ENCODE results near the gene ZNF816.
"Not testable (repeated sequence)": the region's sequence is repeated elsewhere in the genome, so short reads cannot be mapped to it uniquely, and the experiment has no call there.

The ZNF816 gene

DNA sequence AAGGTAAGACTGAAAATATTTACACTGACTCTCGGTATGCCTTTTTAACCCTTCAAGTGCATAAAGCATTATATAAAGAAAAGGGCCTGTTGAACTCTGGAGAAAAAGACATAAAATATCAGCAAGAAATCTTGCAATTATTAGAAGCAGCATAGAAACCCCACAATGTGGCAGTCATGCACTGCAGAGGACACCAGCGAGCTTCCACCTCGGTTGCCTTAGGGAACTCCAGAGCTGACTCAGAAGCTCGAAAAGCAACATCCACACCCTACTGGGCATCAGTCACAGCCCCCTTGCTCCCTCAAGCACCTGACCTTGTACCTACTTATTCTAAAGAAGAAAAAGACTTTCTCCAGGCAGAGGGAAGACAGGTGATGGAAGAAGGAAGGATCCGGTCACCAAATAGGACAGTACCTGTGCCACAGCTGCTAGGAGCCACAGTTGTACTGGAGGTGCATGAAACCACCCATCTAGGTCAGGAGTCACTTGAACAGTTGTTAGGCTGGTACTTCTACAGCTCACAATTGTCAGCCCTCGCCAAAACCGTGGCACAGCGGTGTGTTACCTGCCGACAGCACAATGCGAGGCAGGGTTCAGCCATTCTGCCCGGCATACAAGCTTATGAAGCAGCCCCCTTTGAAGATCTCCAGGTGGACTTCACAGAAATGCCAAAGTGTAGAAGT, 2.9 kb downstream of the ZNF816 start:
- no peak for DNase-seq

DNA sequence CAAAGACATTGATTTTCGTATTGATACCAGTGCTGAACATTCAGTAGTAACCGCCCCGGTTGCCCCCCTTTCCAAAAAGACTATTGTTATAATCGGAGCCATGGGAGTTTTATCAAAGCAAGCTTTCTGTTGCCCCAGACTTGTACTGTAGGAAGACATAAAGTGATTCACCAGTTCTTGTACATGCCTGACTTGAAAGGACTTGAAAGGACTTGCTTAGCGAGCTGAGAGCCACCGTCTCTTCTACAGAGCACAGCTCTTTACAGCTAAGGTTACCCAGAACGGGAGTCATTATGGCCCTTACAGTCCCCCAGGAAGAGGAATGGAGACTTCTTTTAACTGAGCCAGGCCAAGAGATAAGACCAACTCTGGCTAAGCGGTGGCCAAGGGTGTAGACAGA, 5.1 kb downstream of the ZNF816 start:
- DNase-seq = no peak

DNA sequence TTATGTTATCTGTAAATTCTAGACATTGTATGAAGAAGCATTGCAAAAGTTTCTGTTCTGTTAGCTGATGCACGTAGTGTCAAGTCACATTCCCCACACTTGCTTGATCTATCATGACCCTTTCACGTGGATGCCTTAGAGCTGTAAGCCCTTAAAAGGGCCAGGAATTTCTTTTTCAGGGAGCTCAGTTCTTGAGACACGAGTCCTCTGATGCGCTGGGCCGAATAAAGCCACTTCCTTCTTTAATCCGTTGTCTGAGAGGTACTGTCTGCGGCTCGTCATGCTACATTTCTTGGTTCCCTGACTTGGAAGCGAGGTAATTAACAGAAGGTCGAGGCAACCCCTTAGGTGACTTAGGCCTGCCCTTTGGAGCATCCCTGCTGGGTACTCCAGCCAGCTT, 5.8 kb downstream of the ZNF816 start:
- DNase-seq = no peak

DNA sequence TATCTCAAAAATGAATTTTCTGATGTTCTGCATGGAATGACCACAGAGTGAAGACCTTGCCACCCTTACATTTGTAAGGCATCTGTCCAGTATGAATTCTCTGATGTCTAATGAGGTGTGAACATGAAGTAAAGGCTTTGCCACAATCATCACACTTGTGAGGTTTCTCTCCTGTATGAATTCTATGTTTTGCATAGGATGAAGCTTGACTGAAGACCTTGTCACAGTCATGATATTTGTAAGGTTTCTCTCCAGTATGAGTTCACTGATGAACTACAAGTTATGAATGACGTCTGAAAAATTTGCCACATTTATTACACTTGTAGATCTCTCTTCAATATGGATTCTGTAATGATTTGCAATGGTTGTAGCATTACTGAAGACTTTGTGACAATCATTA, 13.3 kb downstream of the ZNF816 start:
- no peak for DNase-seq

DNA sequence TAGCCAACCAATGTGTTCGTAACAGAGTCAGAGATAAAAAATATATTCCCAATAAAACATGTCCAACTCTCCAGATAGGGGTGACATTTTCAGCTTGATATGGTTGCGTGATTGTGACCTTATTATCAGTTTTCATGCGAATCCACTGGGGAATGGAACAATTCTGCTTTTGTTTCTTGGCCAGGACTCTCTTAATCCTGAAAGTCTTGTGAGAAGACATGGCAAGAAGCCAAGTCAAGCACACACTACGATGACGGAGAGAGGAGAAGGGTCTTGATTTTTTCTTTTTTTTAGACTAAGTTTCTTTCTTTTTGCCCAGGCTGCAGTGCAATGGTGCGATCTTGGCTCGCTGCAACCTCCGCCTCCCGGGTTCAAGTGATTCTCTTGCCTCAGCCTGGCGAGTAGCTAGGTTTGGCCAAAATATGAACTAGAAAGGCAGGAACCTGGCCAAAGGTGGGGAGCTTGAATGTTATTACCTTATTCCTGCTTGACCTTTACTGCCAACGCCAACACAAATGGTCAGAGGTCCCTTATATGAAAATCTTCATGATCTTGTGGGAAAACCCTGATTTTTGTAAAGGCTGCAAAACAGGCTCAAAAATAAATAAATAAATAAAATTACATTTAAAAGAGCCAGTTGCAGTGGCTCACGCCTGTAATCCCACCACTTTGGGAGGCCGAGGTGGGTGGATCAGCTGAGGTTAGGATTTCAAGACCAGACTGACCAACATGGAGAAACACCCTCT, 14.5 kb downstream of the ZNF816 start:
- no peak for DNase-seq

DNA sequence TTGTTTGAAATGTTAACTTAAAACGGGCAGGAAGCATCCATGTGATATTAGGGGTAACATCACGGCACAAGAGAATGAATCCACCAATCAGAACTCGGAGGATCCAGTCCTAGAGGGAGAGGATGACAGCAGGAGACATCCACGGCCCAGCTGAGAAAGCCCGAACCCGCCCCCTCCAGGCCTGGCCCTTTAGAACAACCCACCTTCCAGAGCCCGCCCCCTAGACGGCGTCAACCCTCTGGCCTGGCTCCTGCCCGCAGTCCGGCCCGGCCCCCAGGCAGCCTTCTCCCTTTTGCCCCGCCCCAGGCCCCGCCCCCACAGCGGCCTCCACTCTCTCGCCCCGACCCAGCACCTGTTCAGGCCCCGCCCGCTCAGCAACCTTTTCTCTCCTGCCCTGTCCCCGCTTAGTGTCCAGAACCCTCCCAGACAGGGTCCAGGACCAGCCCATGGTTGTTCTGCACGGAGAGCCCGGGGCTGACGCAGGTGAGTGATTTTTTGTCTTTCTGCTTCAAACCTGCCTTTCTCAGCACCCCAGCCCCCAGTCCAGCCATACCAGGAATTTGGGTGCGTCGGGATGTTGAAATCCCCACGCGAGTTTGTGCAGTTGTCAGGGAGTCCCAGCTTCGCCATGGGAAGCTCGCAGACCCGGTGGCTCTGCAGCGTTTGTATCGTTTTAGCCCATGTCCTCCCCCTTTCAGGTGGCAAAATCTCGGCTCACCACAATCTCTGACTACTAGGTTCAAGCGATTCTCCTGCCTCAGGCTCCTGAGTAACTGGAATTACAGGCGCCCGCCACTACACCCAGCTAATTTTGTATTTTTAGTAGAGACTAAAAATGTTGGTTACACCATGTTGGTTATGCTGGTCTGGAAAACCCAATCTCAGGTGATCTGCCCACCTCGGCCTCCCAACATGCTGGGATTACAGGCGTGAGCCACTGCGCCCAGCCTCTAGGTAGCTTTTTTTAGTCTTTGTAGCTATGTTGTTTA, 16.1 kb downstream of the ZNF816 start:
- no peak for DNase-seq

DNA sequence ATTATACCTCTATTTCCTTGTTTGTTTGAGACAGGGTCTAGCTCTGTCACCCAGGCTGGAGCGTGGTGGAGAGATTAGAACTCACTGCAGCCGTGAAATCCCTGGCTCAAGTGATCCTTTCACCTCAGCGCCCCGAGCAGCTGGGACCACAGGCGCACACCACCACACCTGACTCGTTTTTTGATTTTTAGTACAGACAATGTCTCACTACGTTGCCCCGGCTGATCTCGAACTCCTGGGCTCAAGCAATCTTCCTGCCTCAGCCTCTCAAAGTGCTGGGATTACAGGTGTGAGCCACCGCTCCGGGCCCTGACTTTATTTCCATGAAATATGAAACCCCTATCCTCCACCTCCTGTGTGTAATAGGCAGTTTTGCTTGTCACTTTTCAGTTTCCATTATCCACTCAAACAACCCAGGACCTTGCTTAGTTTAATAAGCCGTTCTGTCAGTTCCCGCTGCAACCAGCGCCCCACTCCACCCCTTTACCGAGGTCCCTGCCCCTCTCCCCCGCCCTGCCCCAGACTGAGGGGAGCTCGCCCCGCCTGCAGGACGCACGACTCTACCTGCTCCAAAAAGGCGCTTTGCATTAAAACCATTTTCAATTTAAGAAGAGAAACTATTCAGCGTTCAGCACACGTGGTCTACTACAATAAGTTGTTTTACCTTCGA, 16.9 kb downstream of the ZNF816 start:
- DNase-seq = no peak

DNA sequence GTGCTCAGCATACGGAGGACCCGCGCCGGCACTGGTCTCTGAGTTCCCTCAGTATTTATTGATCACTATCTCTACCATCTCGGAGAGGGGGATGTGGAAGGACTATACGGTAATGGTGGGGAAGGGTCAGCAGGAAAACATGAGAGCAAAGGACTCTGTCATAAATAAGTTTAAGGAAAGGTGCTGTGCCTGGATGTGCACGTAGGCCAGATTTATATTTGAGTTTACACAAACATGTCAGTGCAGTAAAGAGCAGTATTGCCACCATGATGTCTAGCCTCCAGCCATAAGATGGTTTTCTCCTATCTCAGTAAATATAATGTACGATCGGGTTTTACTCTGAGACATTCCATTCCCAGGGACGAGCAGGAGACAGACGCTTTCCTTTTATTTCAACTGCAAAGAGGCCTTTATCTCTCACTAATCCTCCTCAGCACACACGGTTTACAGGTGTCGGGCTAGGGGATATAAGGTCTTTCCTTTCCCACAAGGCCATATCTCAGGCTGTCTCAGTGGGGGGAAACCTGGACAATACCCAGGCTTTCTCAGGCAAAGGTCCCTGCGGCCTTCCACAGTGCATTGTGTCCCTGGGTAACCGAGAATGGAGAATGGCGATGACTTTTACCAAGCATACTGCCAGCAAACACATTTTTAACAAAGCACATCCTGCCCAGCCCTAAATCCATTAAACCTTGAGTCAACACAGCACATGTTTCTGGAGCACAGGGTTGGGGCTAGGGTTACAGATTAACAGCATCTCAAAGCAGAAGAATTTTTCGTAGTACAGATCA, 17.8 kb downstream of the ZNF816 start:
- not testable (repeated sequence) for DNase-seq

DNA sequence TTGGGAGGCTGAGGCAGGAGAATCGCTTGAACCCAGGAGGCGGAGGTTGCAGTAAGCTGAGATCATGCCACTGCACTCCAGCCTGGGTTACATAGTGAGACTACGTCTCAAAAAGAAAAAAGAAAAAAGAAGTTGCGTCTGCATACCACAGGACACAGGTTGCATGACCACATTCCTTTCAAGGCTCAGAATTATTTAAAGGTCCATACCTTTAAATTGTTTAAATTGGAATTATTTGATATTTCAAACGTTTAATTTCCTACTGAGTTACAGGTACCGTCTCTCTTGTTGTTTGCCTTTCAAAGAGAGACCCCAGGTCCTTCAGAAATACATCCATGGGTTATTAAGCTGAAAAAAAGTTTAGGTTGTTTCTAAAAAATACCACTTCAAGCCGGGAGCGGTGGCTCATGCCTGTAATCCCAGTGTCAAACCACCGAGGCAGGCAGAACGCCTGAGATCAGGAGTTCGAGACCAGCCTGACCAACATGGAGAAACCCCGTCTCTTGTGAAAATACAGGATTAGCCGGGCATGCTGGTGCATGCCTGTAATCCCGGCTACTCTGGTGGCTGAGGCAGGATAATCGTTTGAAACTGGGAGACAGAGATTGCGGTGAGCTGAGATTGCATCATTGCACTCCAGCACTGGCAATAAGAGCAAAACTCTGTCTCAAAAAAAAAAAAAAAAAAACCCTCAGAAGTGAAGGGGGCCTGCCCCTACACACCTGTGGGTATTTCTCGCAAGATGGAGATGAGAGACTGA, 18.6 kb downstream of the ZNF816 start:
- no peak for DNase-seq

DNA sequence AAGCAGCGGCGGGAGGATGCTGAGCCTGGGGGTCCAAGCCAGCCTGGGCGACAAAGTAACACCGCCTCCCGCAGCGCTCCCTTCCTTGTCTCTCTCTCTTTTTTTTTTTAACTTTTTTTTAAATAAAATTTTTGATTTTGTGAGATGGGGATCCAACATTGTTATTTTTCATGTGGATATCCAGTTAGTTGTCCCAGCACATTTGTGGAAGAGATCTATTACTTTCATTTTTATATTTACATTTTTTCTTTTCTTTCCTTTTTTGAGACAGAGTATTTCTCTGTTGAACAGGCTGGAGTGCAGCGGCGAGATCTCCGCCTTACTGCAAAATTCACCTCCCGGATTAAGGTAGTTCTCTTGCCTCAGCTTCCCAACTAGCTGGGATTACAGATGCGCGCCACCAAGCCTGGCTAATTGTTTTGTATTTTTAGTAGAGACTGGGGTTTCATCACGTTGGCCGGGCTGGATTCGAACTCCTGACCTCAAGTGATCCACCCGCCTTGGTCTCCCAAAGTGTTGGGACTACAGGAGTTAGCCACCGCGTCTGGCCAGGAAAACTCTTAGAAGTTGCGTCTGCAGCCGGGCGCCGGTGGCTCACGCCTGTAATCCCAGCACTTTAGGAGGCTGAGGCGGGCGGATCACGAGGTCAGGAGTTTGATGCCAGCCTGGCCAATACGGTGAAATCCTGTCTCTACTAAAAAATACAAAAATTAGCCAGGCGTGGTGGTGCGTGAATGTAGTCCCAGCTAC, 19.4 kb downstream of the ZNF816 start:
- DNase-seq = no peak

DNA sequence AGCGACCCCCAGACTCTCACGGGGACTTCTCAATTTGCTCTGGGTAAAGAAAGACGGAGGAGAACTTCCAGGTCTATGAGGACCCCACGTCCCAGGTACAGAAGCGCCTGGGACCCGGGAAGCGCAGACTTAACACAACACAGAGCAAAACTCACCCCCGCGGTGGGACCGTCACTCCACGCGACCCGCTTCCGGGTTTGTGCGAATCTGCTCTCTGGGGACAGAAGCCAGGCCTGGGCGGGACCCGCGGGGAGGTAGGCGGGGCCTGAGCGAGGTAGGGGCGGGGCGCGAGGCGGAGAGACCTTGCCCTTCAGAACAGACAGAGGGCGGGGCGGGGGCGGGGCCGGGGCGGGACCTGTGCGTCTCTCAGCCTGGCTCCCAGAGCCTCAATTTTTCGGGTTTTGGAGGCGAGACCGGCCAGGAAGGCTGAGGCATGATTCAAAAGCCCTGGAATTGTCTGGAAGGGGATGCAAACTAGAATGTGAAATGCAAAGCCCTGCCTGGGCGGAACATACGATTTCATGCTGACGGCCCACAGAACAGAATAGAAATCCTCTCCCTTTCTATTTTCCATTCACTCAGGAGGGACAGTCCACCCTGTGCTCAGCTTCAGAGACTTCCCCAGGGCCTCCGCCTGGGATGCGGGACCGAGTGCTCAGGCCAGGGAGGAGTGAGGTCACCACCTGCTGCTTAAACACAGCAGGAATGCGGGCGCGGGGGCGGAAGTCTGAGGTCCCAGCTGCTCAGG, 20.1 kb downstream of the ZNF816 start:
- peak; percentile 59 to 63 for DNase-seq

DNA sequence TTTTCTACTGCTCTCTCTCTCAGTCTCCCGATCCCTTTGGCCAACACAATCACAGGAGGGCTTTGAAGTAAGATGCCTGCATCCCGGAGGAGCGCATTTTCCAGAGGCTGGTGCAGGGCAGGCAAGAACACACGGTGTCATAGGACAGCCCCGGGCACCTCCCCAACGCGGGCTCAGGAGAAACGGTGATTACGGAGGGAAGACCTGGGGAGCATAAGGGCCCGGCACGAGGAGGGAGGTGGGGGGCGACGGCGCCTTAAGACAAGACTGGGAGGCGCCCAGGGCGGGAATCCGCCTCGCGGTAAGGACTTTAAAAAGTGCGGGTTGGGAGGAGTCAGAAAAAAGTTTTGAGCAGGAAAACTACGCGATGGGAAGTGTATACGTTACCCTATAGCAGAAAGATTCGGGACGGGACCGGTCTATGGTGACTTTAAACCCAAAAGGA, 20.7 kb downstream of the ZNF816 start:
- DNase-seq = peak in 1 of 2 experiments; percentile 12

DNA sequence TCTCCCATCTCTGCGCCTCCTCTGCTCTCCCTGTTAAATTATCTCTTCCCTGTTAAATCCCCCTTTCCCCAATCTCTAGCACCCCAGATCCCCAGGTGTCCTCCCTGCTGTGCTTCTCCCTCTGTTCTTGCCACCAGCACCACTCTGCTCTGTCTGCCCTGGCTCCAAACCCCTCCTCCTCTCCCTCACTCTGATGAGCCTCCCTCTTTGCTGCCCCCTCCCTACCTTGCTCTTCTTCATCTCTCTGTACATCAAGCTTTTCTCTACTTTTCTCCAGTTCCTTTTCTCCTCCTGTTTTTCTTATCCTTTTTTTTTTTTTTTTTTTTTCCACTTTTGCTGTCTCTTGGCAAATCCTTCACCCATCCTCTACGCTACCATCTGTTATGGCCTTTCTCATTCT, 21.2 kb downstream of the ZNF816 start:
- DNase-seq = not testable (repeated sequence)

DNA sequence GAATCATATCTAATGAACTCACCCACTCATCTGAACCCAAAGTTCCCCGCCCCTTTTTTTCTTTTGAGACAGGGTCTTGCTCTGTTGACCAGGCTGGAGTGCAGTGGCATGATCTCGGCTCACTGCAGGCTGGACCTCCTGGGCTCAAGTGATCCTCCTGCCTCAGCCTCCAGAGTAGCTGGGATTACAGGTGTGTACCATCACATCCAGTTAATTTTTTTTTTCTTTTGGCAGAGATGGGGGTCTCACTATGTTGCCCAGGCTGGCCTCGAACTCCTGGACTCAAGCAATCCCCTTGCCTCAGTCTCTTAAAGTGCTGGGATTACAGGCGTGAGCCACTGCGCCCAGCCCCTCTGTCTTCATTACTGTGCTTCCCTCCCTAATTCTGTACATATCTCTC, 21.8 kb downstream of the ZNF816 start:
- DNase-seq = not testable (repeated sequence)

DNA sequence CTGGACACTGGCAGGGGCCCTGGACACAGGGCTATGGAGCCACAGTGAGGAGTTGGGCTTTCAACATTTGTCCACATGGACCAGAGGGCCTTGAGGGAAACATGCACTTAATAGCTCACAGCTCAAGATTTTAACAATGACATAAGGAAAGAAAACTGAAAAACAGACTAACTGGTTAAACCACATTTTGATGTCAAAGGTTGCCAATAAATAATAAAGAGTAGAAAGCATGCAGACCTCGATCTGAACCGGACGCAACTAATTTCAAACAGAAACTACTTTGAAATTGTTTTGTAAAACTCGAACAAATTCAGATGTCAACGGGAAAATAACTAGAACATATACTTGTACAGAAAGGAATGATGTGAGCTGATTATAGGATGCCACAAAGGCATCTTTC, 23.9 kb downstream of the ZNF816 start:
- no peak for DNase-seq

DNA sequence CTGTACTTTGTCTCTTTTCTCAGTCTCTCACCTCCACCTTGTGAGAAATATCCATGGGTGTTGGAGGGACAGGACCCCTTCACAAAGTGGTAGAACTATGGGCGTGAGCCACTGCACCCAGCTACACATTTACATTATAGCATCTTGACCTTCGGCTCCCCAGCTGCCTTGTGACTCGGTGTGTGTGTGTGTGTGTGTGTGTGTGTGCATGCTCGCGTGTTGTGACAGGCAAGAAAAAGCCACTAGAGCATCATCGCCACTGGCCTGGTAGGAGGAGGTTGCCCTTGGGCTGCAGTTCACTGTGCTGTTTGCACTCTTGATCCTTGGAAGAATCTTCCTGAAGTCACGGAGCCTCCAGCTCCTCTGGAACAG, 25.7 kb downstream of the ZNF816 start:
- no peak for DNase-seq

DNA sequence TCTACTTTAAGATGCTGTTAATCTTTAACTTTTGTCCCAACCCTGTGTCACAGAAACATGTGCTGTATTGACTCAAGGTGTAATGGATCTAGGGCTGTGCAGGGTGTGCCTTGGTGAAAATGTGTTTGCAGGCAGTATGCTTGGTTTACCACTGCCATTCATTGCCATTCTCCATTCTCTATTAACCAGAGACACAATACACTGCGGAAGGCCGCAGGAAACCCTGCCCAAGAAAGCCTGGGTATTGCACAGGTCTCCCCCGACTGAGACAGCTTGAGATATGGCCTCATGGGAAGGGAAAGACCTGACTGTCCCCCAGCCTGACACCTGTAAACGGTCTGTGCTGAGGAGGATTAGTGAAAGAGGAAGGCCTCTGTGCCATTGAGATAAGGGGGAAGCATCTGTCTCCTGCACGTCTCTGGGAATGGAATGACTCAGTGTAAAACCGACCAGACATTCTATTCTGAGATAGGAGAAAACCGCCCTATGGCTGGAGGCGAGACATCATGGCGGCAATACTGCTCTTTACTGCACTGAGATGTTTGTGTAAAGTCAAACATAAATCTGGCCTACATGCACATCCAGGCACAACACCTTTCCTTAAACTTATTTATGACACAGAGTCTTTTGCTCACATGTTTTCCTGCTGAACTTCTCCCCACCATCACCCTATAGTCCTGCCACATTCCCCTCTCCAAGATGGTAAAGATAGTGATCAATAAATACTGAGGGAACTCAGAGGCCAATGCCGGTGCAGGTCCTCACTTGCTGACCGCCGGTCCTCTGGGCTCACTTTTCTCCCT, 26.3 kb downstream of the ZNF816 start:
- no peak for DNase-seq

DNA sequence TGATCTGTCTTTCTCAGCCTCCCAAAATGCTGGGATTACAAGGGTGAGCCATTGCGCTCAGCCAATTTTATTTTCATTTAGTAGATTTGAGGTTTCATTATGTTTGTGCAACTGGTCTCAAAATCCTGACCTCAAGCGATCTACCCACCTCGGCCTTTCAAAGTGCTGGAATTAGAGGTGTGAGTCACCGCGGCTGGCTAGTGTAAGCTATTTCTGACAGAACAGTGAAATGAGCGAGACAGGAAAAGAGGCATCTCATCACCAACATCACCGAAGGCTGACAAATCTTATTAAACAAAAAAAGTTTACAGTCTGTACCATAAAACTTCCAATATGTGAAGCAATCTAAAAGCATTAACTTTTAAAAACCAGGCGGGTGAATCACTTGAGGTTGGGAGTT, 27.2 kb downstream of the ZNF816 start:
- no peak for DNase-seq

DNA sequence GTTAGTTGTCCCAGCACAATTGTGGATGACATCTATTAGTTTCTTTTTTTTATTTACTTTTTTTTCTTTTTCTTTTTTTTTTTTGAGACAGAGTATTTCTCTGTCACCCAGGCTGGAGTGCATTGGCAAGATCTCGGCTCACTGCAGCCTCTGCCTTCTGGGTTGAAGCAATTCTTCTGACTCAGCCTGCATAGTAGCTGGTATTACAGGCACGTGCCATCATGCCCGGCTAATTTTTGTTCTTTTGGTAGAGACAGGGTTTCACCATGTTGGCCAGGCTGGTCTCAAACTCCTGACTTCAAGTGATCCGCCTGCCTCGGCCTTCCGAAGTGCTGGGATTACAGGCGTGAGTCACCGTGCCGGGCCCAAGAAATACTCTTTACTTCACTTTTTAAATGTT, 38.0 kb downstream of the ZNF816 start:
- DNase-seq = not testable (repeated sequence)

Measured in SW 1271 (cell line).